ENCODE results near the gene SLC13A4.
"Not testable (repeated sequence)": the region's sequence is repeated elsewhere in the genome, so short reads cannot be mapped to it uniquely, and the experiment has no call there.

SLC13A4 gene

DNA sequence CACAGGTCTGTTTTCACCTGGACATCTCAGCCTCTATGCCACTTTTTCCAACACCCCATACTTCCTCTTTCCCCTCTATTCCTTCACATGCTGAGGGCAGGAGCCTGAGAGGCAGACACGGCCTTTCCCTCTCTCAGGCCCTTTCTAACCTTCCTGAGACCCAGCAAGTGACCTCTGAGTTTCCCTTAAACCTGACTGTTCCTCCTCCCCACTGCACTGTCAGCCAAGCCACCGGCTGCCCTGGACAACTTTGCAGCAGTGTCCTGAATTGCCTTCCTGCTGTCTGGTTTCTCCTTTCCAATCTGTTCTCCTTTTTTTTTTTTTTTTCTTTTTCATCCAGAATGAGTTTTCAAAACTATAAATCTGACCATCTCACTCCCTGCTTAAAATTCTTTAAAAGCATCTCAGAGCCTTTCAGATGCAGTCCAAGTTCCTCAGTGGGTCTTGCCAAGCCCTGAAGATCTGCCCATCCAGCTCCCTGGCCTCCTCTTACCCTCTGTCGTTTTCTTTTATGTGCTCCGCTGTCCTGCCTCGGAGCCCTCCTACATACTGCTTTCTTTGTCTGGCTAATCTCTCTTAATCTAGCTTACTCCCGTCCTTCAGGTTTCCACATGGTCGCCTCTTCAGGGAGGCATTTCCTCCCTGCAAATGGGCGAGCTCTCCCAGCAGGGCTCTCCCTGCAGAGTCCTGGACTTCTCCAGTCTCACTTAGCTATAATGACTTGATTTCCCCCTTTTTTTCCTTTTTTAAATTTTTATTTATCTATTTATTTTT lies 30.5 kb downstream of the SLC13A4 start:
- DNase-seq (ENCODE audit: low read depth in 2 of 2) = no peak

DNA sequence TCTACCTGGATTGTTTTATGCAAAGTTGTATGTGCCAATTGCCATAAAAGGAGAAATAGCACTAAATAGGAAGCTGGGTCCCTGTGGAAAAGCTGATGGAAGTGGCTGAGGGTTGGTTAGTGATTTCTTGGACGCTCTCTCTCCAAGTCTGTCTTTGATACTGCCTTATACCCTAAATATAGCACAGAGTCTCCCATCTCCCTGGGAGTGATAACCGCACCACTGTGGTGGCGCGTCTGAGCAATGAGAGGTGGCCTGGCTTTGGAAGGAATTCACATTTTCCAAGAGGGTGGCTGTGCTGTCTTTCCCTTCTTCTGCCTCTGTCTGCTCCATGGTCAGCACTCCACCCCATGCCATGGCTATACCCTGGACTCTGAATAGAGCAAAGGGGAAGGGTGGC lies 34.4 kb downstream of the SLC13A4 start:
- DNase-seq (ENCODE audit: low read depth in 2 of 2) = no peak

DNA sequence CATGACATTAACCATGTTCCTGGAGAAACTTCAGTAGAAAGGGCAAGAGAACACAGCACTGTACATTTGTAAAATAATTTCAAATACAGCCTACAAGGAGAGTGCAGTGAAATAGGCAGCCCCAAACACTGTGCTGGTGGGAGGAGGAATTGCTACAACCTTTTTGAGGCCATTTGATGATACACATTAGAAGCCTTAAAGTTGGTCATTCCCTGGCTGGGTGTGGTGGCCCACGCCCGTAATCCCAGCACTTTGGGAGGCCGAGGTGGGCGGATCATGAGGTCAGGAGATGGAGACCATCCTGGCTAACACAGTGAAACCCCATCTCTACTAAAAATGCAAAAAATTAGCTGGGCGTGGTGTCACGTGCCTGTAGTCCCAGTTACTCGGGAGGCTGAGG lies 35.4 kb downstream of the SLC13A4 start:
- DNase-seq (ENCODE audit: low read depth in 2 of 2) = not testable (repeated sequence)

DNA sequence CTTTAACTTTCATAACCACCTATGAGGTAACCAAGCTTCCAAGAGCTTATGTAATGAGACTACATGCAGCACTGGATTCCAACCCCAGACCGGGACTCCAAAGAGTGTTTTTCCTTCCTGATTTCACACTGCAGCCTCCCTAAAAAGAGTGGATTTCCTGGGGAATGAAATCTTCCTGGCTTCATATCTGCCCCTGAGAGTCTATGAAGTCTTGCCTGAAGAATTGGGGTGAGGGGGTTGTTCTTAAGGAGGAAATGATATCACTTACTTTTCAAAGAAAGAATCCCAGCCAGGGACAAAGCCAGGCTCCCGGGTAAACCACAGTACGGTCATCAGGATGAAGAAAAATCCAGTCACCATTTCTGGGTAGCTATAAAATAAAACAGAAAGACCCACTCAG lies 35.9 kb downstream of the SLC13A4 start:
- DNase-seq (ENCODE audit: low read depth in 2 of 2) = no peak

DNA sequence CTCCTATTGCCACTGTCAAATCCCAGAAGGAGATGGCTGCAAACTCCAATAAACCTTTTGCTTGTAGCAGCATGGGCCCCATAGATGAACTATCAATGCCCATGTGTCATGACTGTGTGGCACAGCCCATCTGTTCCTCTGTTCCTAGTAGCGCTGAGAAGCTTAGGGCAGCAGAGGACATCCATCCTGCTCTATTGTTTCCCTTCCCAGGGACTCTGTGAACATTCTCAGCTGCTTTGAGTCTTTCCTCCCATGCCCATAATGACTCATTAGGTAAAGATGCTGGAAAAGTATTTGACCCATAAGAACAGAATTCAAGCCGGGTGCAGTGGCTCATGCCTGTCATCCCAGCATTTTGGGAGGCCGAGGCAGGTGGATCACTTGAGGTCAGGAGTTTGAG lies 37.4 kb downstream of the SLC13A4 start:
- no peak for DNase-seq (ENCODE audit: low read depth in 2 of 2)

DNA sequence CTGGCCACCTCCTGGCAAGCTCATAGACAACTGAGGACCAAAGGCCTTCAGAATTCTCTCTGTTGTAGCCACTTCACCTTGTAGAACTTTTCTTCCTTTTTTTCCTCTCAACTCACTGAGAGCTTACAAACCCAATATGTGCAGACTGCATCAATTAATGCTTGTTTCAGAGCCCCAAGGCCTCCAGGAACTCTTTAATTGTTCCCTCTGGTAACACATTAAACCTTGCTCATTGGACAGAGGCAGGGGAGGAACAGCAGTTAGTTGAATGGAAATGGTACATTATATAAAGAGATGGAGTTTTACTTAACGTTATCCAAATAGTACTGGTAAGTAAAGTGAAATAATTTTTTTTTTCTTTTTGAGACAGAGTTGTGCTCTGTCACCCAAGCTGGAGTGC lies 40.5 kb downstream of the SLC13A4 start:
- DNase-seq (ENCODE audit: low read depth in 2 of 2) = no peak

DNA sequence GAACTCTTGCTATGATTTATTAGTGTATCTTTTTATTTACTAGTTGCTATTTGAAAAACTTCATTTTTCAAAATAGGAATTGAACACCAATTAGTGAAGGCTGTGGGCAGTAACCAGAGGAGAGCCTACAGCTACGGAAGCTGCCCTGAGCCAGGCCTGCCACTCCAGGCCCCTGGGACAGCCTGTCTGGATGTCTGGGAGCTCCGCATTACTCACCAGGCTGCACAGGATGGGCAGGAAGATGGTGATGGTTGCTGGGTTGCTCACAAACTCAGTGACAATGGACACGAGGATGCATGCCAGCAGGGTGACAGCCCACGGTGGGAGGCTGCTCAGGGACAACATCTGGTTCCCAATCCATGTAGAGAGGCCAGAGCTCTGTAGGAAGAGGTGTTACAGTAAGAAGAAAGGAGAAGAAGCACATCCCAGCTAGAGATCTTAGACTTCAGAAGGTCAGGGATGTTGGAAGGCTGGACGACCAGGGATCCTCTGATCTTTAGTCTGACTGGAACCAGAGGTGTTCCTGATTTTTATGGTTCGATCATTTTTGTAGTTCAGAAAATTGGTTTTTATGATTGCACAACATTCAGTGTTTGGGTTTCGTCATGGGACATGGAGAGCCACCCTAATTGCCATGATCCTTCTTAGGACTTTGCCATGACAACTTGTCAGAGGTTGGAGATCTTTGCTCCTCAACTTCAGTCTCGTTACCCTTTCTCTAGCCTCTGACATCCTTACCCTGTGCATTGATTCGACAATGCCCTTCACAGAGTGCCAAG lies 42.5 kb downstream of the SLC13A4 start:
- DNase-seq (ENCODE audit: low read depth in 2 of 2) = no peak

DNA sequence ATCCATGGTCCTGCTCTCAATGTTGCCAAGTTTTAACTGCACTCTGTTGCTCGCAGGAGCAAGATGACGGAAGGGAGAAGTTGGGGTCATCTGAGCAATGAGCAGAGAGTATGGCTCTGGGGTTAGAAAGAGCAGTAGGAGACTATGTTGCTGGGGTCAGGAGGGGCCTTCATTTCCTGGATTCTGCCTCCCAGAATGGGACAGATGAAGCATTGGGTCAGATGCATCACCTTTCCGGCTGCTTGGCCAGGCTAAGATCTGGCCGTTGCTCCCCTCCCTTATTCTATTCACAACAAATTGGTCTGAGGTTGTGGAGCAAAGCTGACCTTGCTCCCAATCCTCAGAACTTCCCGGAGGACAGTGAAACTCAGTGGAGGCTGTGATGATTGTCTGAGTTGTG lies 43.3 kb downstream of the SLC13A4 start:
- DNase-seq (ENCODE audit: low read depth in 2 of 2) = no peak

DNA sequence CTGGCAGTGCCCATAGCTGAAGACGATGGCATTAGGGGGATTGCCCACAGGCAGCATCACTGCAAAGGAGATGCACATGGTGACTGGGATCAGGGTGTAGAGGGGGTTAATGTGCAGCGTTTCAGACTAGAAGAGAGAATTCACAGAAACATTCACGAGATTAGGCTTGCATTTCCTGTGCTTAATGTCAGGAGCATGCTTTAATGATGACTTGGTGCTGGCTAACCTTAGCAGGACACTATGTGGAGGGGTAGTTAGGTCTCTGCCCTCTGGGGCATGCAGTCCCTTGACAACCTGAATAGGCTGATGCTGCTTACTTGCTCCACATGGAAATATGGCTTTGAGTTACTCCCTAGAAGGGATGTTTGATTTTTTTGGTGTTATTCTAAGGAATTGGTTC lies 43.9 kb downstream of the SLC13A4 start:
- no peak for DNase-seq (ENCODE audit: low read depth in 2 of 2)

DNA sequence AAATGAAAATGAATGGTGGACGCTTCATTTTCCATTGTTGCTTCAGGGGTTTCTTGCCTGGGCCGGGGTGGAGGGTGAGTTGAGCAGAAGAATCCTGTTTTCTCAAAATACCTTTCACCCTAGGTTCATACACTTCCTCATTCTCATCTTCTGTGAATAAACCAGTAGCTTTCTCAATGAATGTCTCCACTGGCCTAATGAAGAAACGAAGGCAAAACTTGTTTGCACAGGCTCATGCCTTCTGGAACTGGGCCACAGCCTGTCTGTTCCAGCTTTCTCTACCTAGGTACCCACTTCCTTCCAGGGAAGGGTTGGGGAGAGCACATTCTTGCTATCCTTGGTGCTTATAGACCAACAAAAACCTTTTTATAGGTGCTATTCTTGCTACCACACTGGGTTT lies 44.4 kb downstream of the SLC13A4 start:
- DNase-seq (ENCODE audit: low read depth in 2 of 2) = no peak

DNA sequence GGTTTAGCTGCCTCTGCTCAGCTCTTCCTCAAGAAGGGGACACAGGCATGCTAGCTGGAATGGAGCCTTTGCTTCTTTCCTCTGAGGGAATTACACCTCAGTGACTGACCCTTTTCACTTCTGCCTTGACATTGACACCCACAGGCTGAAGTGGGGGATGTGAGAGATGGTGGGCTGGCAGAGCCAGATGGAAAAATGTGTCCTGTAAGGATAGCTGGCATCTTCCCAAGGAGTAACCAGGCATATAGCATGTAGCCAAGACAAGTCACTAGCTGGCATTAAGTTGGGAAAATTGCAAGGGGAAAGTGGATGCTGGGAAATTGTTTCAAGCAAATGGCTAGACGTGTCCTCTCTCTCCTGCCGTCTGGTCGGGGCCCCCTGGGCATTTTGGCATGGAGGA lies 45.8 kb downstream of the SLC13A4 start:
- DNase-seq (ENCODE audit: low read depth in 2 of 2) = no peak

DNA sequence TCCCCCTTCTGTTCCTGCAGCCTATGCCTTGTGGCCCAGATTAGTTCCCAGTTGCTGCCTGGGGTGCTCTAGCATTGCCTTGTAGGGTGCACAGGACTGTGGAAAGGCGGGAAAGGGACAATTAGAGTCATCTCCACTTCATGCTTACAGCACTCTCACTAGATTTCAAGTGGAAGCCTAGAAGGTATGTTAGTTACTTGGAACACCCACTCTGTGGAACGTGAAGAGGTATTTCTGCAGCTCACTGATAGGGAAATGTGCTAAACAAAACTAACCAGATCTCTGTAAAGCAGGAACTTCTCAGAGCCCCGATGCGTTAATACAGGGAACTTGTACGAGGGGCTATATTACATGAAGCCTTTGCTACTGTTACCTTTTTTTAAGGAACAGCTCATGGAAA lies 46.2 kb downstream of the SLC13A4 start:
- no peak for DNase-seq (ENCODE audit: low read depth in 2 of 2)

DNA sequence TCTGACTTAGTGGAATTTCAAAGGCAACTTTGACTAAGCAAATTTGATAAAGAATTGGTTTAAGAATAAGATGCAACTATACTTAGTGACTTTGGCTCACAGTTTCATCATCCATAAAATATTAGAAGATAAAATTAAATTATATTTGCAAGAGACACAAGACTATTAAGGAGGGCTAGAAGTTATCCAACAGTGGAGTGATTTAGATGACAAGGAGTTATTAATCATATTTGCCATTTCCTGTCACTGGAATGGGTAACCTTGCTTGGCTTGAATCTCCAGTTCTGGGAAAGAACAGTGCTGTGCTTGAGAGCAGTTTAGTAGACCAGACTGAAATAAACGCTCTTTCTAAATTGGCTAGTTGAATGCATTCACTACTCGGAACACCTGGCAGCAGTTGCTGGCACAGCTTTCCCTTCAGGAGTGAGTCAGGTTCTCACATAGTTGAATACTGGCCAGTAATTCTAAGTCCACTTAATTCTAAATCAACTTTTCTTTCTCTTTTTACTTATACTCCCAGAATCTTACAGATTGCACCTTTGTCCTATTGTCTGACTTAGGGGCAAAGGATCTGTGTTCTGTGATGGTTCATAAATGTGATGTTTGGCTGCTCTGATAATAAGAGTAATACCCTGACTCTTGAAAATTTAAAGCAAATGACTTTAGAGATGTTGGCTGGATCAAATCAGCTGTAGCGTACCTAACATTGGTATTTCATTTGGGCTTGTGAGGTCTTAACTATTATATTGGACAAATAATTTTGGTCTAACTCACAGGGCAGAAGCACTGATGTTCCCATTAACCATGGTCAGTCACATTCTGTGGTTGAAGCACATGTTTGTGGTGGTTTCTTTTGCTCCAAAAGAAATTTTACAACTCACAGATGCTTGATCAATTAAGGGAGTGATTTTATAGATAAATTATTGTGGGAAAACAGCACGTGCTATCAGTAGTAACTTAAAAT lies 49.1 kb downstream of the SLC13A4 start:
- DNase-seq (ENCODE audit: low read depth in 2 of 2) = no peak

DNA sequence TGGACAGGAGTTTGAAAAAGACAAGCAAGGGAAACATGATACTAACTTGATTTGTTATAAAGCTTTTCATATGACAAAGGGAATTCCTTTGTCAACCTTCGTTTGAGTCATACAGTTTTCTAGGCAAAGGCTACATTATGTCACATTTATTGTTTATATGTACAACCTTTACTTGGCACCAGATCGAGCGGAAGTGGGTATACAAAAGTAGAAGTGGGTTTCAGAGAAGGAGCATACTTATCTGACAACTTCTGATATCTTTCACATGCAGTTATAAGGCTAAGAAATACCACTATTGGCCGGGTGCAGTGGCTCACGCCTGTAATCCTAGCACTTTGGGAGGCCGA lies 54.7 kb downstream of the SLC13A4 start:
- no peak for DNase-seq (ENCODE audit: low read depth in 2 of 2)

DNA sequence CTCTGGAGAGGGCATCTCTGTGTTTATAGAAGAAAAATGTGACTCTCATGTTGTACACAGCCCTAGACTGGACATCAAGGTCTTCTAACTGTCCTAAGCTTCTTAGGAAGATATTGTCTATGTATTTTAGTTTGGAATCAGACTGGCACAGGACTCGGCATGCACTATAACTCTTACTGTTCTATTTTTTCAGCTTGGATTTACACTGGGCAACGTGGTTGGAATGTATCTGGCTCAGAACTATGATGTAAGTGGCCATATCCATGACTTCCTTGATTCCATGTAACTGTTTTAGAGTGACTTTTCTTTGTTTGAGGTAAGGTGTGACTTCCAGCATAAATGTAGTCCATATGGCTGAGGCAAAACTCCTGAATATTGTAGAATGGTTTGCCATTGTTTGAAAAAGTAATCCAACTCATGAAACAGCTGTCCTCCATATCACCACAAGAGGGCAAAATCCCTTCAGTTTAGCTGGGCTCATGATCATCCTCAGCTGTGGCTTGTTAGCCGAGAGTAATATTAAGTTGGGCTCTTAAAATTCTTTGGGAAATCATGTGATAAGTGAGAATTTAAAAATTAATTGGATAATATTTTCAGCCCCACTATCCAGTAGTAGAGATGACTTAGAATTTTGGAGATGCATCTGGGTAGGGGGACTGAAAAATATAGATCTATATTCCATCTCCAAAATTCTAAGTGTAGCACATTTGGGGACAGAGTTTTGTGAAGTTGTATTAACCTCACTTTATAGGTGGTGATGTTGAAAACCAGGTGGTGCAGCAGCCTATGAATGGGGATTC lies 55.2 kb downstream of the SLC13A4 start:
- DNase-seq (ENCODE audit: low read depth in 2 of 2) = no peak

DNA sequence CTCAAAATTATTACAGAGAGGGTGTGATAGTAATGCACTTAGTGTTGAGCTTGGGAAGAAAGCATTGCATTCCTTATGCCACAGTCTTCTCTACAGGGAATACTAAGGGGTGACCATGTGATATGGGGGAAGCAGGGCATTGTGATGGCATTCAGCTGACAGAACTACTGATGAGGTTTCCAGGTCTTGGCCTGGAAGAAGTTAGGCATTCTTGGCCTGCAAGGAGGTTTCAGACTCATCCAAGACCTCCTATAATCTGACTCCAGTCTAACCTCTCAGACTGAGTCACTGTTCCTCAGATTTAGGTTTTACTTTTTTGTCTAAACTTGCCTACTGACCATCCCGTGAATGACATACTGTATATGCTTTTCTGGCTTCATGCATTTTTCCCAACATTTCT lies 57.8 kb downstream of the SLC13A4 start:
- no peak for DNase-seq (ENCODE audit: low read depth in 2 of 2)

DNA sequence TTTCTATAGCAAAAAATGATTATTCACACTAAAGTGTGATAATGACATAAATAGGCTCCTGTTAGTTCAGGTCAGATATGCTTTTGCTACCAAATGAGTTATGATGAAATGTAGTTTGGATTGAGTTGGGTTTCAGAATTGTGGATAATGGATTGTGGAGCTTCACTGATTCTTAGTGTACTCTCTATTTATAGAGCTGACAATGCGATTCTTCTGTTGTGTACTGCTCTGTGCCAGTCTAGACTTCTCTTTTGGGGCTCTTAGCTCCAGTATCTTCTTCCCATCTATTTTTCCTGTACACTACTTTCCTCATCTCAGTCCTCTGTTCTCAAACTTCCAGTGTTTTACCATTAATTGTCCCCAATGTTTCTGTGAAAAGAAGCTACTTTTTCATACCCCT lies 58.2 kb downstream of the SLC13A4 start:
- no peak for DNase-seq (ENCODE audit: low read depth in 2 of 2)

DNA sequence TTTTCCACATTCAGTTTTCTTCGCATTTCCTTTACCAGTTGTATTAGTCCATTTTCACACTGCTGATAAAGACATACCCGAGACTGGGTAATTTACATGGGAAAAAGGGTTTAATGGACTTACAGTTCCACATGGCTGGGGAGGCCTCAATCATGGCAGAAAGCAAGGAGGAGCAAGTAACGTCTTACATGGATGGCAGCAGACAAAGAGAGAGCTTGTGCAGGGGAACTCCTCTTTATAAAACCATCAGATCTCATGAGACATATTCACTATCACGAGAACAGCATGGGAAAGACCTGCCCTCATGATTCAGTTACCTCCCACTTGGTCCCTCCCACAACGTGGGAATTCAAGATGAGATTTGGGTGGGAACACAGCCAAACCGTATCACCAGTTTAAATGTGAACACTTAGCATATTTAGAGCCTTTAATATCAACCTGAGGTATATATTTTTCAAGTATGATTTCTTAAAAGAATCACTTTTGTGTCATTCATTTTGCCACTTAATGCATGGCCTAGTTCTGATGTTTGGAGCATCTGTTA lies 59.1 kb downstream of the SLC13A4 start:
- not testable (repeated sequence) for DNase-seq (ENCODE audit: low read depth in 2 of 2)

DNA sequence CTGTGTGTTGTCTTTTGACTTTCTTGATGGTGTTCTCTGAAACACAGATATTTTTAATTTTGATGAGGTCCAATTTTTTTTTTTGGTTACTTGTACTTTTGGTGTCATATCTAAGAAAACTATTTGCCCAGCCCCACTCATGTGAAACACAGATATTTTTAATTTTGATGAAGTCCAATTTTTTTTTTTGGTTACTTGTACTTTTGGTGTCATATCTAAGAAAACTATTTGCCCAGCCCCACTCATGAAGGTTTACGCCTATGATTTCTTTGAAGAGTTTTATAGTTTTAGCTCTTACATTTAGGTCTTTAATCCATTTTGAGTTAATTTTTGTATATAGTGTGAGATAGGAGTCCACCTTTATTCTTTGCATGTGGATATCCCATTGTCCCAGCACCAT lies 60.4 kb downstream of the SLC13A4 start:
- not testable (repeated sequence) for DNase-seq (ENCODE audit: low read depth in 2 of 2)

DNA sequence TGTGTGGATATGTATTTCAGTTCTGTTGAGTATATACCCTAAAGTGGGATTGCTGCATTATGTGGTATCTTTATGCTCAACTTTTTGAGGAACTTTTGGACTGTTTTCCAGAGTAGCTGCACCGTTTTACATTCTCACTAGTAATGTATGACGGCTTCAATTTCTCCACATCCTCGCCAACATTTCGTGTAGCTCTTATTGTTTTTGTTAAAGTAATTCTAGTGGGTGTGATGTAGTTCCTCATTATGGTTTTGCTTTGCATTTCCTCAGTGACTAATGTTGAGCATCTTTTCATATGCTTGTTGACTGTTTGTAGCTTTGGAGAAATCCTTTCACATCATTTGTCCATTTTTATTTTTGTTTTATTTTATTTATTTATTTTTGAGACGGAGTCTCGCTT lies 61.1 kb downstream of the SLC13A4 start:
- no peak for DNase-seq (ENCODE audit: low read depth in 2 of 2)

DNA sequence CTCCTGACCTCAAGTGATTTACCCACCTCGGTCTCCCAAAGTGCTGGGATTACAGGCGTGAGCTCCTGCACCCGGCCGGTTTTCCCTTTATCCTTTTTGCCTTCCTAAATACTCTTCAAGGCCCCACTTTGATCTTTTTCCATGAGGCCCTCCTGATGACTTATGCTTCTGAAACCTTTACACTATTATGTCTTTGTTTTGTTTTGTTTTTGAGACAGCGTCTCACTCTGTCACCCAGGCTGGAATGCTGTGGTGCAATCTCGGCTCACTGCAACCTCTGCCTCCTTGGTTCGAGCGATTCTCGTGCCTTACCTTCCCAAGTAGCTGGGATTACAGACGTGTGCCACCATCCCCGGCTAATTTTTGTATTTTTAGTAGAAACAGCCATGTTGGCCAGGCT lies 61.8 kb downstream of the SLC13A4 start:
- DNase-seq (ENCODE audit: low read depth in 2 of 2) = no peak

Data from stimulated activated CD8-positive, alpha-beta memory T cell treated with anti-CD3 and anti-CD28 coated beads, Interleukin-2, amount 100 ng/mL, for 1 hour (primary cell).